Muscle layer of duodenum (tissue), 2 donors: ENCODE measurements around the gene TIAM2.

Experiments
- H3K27ac ChIP-seq: one replicate; pipeline ENCODE4 v1.7.0; 2013; ENCODE audit warnings: mild to moderate bottlenecking, low read length
- H3K27me3 ChIP-seq: one replicate; pipeline ENCODE4 v1.7.0; 2013; ENCODE audit warnings: low read depth, mild to moderate bottlenecking, control low read depth, low read length
- H3K36me3 ChIP-seq, 2 donors: one replicate each; pipeline ENCODE4 v1.7.0; 2013; ENCODE audit warnings: low read length in 2 of 2, control low read depth in 1 of 2, mild to moderate bottlenecking in 1 of 2; ENCODE audit not compliant: insufficient read depth in 2 of 2, control insufficient read depth in 1 of 2
- H3K4me1 ChIP-seq, 2 donors: one replicate each; pipeline ENCODE4 v1.7.0; 2013; ENCODE audit warnings: low read length in 2 of 2, mild to moderate bottlenecking in 2 of 2, control low read depth in 1 of 2, moderate library complexity in 1 of 2; ENCODE audit not compliant: insufficient read depth in 2 of 2, control insufficient read depth in 1 of 2
- H3K4me3 ChIP-seq, 2 donors: one replicate each; pipeline ENCODE4 v1.7.0; 2013; ENCODE audit warnings: low read length in 2 of 2, low read depth in 1 of 2, mild to moderate bottlenecking in 1 of 2
- H3K9me3 ChIP-seq, 2 donors: one replicate each; pipeline ENCODE4 v1.7.0; 2013; ENCODE audit warnings: low read length in 2 of 2, control low read depth in 1 of 2, mild to moderate bottlenecking in 1 of 2; ENCODE audit not compliant: control insufficient read depth in 1 of 2
- donor health status: healthy.

TIAM2 gene

DNA sequence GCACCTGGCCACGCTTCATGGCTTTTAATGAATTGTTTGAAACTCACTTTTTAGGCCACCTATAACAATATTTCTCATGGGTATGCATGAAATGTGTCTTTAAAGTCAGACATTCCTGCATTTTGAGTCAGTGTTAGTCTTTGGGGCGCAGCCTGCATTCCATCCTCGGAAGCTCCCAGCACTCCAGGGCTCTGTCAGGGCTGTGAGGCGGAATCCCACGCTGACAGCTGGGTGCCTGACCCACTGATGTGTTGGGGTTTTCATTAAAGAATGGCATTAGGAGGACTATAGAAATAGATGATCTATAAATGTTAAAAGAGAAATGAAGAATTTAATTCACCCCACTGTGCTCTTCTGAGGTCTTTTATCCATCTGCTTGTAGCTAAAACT lies 252.5 kb downstream of the TIAM2 start:
- Histone ChIP-seq H3K4me3 (no peak overlapping the region), H3K27ac (no peak overlapping the region), H3K9me3 (no peaks in the 10 kb centered on the region), H3K36me3 (no peaks in the 10 kb centered on the region), H3K27me3 (no peaks in the 10 kb centered on the region), H3K4me1 (peaks cover 0 to 7% of the 10 kb centered on the region in 2 donors)

DNA sequence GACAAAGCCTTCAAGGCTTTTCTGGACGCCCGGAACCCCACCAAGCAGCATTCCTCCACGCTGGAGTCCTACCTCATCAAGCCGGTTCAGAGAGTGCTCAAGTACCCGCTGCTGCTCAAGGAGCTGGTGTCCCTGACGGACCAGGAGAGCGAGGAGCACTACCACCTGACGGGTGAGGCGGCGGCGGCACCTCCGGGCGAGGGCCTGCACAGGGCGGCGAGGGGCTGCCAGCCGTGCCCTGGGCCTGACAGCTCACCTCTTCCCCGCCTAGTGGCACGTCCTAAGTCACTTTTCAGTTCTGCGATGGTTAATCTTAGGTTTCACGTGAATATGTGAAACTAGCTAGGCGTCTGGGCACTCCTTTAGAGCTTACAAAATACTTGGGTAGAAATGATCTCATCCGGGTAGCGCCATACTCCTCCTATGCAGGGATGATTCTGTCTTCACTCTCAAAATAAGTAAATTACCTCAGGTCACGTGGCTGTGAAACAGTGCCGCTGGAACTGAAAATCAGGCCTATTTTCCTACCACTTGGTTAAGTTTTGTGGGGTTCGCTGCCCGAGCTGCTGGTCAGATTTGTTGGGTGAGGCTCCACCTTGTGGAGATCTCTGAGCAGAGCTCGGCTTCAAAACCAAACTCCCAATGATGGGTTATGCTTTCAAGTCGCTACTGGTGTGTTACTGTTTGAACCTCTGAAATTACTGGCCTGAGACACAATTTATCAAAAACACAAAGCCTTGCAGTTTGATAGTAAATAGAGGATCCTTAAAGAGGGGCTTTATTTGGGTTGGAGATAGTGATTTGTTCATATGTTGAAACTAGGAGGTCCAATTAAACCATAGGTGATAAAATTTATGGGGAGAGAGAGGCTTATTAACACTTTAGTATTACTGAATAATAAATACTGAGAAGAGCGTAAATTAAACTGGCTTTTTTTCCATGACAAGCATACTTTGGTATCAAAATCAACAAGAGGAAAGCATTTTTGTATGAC lies 253.2 kb downstream of the TIAM2 start:
- no peak overlapping the region for H3K27ac ChIP-seq
- H3K36me3 ChIP-seq, result peaks cover 0 to 3% of the 10 kb centered on the region in 2 donors
- no peaks in the 10 kb centered on the region for H3K27me3 ChIP-seq
- peaks cover 0 to 7% of the 10 kb centered on the region in 2 donors for H3K4me1 ChIP-seq
- H3K9me3 ChIP-seq, result no peaks in the 10 kb centered on the region
- H3K4me3 ChIP-seq, result no peak overlapping the region

DNA sequence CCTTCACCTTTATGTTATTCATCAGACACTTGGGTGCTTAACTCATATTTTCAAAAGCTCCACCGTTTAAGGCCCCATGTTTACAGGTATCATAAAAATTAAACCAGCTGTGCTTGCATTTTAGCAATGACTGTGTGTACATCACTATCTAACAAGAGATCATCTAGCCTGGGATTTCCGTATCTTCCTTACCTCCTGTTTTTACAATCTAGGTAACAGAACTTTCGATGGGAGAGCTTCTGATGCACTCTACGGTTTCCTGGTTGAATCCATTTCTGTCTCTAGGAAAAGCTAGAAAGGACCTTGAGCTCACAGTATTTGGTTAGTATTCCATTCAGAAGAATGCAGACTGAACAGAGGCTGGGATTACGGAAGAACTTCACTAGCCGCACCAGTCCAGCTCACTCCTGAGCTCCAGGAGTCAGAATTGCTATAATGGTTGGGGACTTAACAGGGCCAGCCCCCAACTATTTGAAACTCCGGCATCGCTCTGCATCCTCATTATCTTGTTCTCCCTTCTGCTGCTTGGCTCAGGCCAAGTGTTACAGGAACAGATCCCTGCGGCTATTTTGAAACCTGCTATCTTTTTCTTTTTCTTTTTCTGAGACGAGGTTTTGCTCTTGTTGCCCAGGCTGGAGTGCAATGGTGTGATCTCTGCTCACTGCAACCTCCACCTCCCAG lies 255.7 kb downstream of the TIAM2 start:
- Histone ChIP-seq H3K36me3 (peaks cover under 1 to 14% of the 10 kb centered on the region in 2 donors), H3K4me1 (peaks cover 0 to 7% of the 10 kb centered on the region in 2 donors), H3K4me3 (no peak overlapping the region), H3K27me3 (no peaks in the 10 kb centered on the region), H3K9me3 (no peaks in the 10 kb centered on the region), H3K27ac (no peak overlapping the region)

- peaks cover 8 to 21% of the 10 kb centered on the region in 2 donors for H3K36me3 ChIP-seq
- H3K4me1 ChIP-seq, result peaks cover 0 to 7% of the 10 kb centered on the region in 2 donors
- no peaks in the 10 kb centered on the region for H3K9me3 ChIP-seq
- H3K27ac ChIP-seq, result no peak overlapping the region
- no peak overlapping the region for H3K4me3 ChIP-seq
- H3K27me3 ChIP-seq, result no peaks in the 10 kb centered on the region
Observed at GRCh38 chr6:155252581-155252980, 257.5 kb downstream of the TIAM2 start.

GRCh38 chr6:155253337-155253736 lies 258.2 kb downstream of the TIAM2 start:
- Histone ChIP-seq H3K36me3 (peaks cover 13 to 24% of the 10 kb centered on the region in 2 donors), H3K27me3 (no peaks in the 10 kb centered on the region), H3K9me3 (no peaks in the 10 kb centered on the region), H3K4me1 (no peaks in the 10 kb centered on the region), H3K4me3 (no peak overlapping the region), H3K27ac (no peak overlapping the region)

- H3K27me3 ChIP-seq, result no peaks in the 10 kb centered on the region
- no peak overlapping the region for H3K4me3 ChIP-seq
- H3K36me3 ChIP-seq, result peaks cover 21 to 26% of the 10 kb centered on the region in 2 donors
- H3K9me3 ChIP-seq, result no peaks in the 10 kb centered on the region
- H3K4me1 ChIP-seq, result no peaks in the 10 kb centered on the region
- no peak overlapping the region for H3K27ac ChIP-seq
Observed at GRCh38 chr6:155254139-155254538, 259.0 kb downstream of the TIAM2 start.

DNA sequence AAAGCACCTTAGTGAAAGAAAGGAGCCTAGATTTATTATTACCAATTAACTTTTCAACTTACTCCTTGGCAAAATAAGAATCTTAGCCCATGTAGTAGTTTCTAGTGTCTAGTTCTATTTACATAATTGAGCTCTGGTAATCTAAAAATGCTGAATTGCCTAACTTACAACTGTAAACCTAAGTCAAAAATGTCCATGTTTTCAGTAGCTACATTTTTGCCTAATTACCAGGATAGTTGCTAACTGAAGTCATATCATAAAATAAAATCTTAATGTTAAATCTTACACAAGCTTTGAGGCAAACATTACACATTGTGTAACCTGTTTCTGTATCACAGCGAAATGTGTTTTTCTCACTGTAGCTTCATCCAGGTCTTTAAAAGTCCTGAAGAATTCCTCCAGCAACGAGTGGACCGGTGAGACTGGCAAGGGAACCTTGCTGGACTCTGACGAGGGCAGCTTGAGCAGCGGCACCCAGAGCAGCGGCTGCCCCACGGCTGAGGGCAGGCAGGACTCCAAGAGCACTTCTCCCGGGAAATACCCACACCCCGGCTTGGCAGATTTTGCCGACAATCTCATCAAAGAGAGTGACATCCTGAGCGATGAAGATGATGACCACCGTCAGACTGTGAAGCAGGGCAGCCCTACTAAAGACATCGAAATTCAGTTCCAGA lies 261.1 kb downstream of the TIAM2 start:
- H3K36me3 ChIP-seq, result peaks cover 34 to 41% of the 10 kb centered on the region in 2 donors
- H3K9me3 ChIP-seq, result no peaks in the 10 kb centered on the region
- H3K27ac ChIP-seq, result no peak overlapping the region
- no peaks in the 10 kb centered on the region for H3K4me1 ChIP-seq
- no peaks in the 10 kb centered on the region for H3K27me3 ChIP-seq
- no peak overlapping the region for H3K4me3 ChIP-seq

DNA sequence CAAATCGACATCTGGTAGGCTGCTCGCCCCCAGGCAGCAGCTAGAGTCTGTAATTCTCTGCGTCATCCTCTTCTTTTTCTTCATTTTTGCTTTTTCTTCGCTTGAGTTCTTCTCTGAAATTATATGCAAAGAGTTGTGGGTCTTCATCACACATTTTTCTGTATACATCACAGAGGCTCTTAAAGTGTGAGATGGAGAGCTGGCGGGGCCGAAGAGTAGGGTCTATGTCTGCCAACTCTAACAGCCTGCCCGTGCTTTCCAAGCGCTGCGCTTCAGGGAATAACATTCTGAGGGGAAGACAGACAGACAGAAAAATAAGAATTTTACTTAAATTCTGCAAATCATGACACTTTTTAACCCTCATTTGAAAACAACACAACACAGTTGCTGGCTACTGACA lies 262.7 kb downstream of the TIAM2 start:
- Histone ChIP-seq H3K27me3 (no peaks in the 10 kb centered on the region), H3K27ac (no peak overlapping the region), H3K9me3 (no peaks in the 10 kb centered on the region), H3K4me1 (no peaks in the 10 kb centered on the region), H3K4me3 (no peak overlapping the region), H3K36me3 (peaks cover 34 to 41% of the 10 kb centered on the region in 2 donors)

DNA sequence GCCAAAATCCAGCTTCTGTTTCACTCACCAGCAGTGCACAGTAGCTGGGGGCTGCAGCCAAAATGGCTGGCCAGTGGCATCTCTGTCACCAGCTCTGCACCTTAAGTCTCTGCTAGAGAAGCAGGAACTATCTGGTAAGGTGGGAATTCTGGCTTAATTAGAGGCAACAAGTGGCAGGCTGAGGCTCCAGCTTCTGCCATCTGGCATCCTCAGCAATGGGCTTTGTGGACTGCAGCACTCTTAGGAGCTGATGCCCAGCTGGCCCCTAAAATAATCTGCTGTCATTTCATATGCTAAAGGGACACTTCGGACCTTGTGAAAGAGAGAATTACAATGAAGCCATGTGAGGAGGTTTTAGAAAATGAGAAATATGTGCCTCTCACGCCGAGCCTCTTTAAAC lies 264.1 kb downstream of the TIAM2 start:
- peaks cover 34 to 37% of the 10 kb centered on the region in 2 donors for H3K36me3 ChIP-seq
- H3K4me3 ChIP-seq, result no peak overlapping the region
- no peaks in the 10 kb centered on the region for H3K27me3 ChIP-seq
- H3K9me3 ChIP-seq, result no peaks in the 10 kb centered on the region
- H3K4me1 ChIP-seq, result peaks cover 0 to 3% of the 10 kb centered on the region in 2 donors
- H3K27ac ChIP-seq, result no peak overlapping the region

DNA sequence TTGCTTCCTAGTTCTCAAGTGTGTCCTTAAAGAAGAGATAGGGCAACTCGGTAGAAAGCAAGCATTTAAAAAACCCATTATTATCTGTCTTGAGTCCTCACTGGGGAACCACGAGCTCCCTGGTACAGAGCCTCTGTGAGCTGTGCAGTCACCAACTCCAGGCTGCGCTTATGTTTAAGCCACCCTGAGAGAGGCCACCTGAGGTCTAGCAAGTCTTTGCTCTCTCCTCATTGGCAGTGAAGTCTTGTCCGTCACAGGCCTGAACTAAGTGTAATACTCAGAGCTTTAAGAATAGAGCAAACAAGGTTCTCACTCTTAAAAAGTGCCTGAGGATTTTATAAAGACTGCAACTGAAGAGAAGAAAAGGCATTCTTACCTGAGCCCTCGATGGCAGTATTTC lies 264.8 kb downstream of the TIAM2 start:
- peaks cover 30 to 34% of the 10 kb centered on the region in 2 donors for H3K36me3 ChIP-seq

GRCh38 chr6:155260686-155261085 lies 265.6 kb downstream of the TIAM2 start:
- Histone ChIP-seq H3K4me3 (no peak overlapping the region), H3K27ac (no peak overlapping the region), H3K36me3 (peaks cover 27 to 34% of the 10 kb centered on the region in 2 donors), H3K9me3 (no peaks in the 10 kb centered on the region), H3K27me3 (no peaks in the 10 kb centered on the region), H3K4me1 (peaks cover 0 to 3% of the 10 kb centered on the region in 2 donors)

More for the DNA sequence above, 264.8 kb downstream of the TIAM2 start:
- Histone ChIP-seq H3K4me1 (peaks cover 0 to 3% of the 10 kb centered on the region in 2 donors), H3K27me3 (no peaks in the 10 kb centered on the region), H3K9me3 (no peaks in the 10 kb centered on the region), H3K4me3 (no peak overlapping the region), H3K27ac (no peak overlapping the region)
